Measurements from ENCODE around the gene SCYL2.

SCYL2 gene

GRCh38 chr12:100360450-100360849 lies 93.5 kb downstream of the SCYL2 start:
- no peak overlapping the region for H3K4me3 ChIP-seq (ENCODE audit: low read depth, low read length)
- TF ChIP-seq CTCF (IDR thresholded peaks at IDR 0.05; ENCODE audit: control insufficient read depth, extremely low read depth, insufficient read depth): no peak
- no peak for DNase-seq (ENCODE audit: low read depth)

DNA sequence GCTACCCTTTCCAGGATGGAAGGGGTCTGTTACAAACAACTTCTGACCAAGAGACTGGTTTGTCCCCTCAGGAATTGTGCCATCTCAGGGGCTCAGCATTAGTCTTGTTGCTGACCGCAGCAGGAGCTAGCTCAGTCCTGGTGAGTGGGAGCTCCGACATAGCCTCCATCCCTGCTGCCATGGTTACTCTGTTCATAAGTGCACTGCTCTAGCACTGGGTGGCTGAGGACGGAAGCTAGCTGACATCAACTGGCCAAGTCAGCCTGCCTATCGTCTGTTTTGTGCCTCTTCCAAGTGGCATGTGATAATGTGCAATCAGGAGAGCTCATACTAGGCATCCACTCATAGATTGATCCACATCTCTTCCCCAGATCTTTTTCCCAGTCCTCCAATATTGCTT lies 97.3 kb downstream of the SCYL2 start:
- no peak for TF ChIP-seq CTCF (IDR thresholded peaks at IDR 0.05; ENCODE audit: control insufficient read depth, extremely low read depth, insufficient read depth)
- no peak for DNase-seq (ENCODE audit: low read depth)
- no peak overlapping the region for H3K4me3 ChIP-seq (ENCODE audit: low read depth, low read length)

DNA sequence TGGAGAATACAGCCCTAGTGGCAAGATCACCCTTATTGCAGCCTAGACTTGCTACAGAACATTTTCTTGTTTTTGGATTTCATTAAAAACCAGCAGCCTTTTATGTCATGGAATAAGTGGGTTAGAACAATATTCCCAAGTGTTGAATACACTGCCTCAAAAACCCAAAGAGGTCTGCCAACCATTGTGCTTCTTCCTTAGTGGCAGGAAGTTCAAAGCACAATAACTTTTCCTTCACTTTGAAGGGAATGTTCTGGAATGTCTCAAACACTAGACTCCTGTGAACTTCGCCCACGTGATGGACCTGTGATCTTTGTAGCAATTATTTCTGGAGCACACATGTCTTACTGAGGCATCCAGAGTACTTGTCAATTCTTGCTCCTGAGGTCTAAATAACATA lies 98.4 kb downstream of the SCYL2 start:
- no peak for TF ChIP-seq CTCF (IDR thresholded peaks at IDR 0.05; ENCODE audit: control insufficient read depth, extremely low read depth, insufficient read depth)
- H3K4me3 ChIP-seq (ENCODE audit: low read depth, low read length): no peak overlapping the region

DNA sequence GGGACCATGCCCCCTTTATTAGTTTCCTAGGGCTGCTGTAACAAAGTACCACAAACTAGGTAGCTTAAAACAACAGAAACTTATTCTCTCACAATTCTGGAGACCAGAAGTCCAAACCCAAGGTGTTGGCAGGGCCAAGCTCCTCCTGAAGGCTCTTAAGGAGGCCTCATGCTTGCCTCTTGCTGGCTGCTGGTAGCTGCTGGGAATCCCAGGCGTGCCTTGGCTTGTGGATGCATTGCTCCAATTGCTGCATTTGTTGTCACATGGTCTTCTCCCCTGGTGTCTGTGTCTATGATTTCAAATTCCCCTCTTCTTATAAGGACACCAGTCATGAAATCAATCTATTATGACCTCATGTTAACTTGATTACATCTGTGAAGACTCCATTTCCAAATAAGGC lies 101.1 kb downstream of the SCYL2 start:
- TF ChIP-seq CTCF (IDR thresholded peaks at IDR 0.05; ENCODE audit: control insufficient read depth, extremely low read depth, insufficient read depth): no peak
- DNase-seq (ENCODE audit: low read depth): no peak
- no peak overlapping the region for H3K4me3 ChIP-seq (ENCODE audit: low read depth, low read length)

More for the DNA sequence above, 98.4 kb downstream of the SCYL2 start:
- no peak for DNase-seq (ENCODE audit: low read depth)

DNA sequence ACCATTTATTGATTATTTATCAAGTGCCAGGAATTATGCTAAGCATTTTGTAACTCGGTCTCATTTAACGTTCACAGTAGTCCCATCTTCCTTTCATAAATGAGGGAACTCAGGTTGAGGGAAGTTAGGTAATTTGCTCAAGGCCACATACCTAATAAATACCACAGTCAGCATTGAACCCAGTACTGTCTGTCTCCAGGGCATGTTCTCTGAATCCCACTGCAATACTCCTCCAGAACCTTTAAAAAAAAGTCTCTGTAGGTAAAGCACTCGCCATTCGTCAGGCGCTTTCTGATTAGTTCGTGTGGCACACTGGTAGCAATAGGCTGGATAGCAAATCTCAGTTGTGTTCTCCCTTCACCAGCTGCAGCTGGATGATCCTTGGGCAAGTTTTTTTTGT lies 104.2 kb downstream of the SCYL2 start:
- no peak for DNase-seq (ENCODE audit: low read depth)
- TF ChIP-seq CTCF (IDR thresholded peaks at IDR 0.05; ENCODE audit: control insufficient read depth, extremely low read depth, insufficient read depth): no peak
- no peak overlapping the region for H3K4me3 ChIP-seq (ENCODE audit: low read depth, low read length)

DNA sequence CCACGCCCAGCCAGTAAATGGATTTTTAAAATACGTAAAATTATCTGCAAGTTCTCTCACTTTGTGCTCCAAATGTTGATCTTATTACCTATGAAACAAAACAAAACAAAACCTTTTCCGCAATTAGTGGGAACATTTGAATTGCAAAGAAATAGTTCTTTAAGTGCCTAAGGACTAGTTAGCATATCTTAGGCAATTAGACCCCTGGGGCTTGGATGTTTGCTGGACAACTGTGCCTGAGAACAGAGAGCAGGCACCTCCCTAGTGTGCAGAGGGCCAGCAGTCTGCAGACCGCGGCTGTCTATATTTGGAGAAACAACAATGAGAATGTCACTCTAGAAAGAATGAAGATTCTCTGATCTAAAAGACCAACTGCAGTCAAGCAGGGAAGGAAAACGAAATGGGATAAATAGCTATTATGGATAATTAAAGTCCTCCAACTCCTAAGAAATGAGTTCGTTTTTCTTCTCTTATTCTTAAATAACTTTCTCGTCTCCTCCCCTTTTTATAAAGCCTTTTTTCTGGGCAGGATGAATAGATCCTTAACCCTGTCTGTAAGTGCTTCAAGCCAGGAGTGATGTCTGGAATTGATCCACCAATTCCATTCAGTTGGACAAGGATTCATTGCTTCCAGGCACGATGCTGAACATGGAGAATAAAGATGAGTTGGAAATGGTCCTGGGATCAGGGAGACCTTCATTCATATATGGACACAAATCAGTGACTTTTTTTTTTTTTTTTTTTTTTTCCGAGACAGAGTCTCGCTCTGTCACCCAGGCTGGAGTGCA lies 106.1 kb downstream of the SCYL2 start:
- no peak for TF ChIP-seq CTCF (IDR thresholded peaks at IDR 0.05; ENCODE audit: control insufficient read depth, extremely low read depth, insufficient read depth)
- DNase-seq (ENCODE audit: low read depth): no peak

More for the DNA sequence above, 106.1 kb downstream of the SCYL2 start:
- H3K4me3 ChIP-seq (ENCODE audit: low read depth, low read length): no peak overlapping the region

Measured in LNCaP clone FGC (cell line).